ENCODE results near the gene NTN5. TPM values are rescaled to one million over a fixed set of nuclear protein-coding genes. Genes with fewer than 3 reads are reported as not detected.
A peak's percentile ranks its signal among the peaks of the same experiment; 100 is the strongest.

NTN5 gene
- total and polyA plus RNA-seq, 9 of the 15 experiments (the other 6 are each of a cell fraction or from before 2014, with no cell fraction given) = not detected

DNA sequence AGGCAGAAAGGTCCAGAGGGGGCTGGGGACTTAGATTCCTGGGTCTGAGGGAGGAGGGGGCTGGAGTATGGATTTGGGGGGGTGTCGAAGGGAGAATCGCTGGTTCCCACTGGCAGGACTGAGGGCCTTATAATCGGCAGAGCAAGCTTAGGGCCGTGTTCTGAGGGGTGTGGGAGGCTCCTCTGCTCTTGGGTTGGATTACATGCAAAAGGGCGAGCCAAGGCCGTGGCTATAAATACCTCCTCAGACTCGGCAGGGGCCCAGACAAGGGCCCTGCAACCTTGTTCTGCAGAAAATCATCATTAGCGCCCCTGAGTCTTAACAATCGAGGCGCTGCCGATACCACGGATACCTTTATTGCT is 47.4 kb upstream of the NTN5 start (continued):
- TF ChIP-seq RBM17 (IDR thresholded peaks at IDR 0.05; ENCODE audit: borderline replicate concordance, low read depth, low read length) = no peak
- no peak for TF ChIP-seq THRAP3 (IDR thresholded peaks at IDR 0.05; ENCODE audit: borderline replicate concordance)
- TF ChIP-seq, protein P1, sequence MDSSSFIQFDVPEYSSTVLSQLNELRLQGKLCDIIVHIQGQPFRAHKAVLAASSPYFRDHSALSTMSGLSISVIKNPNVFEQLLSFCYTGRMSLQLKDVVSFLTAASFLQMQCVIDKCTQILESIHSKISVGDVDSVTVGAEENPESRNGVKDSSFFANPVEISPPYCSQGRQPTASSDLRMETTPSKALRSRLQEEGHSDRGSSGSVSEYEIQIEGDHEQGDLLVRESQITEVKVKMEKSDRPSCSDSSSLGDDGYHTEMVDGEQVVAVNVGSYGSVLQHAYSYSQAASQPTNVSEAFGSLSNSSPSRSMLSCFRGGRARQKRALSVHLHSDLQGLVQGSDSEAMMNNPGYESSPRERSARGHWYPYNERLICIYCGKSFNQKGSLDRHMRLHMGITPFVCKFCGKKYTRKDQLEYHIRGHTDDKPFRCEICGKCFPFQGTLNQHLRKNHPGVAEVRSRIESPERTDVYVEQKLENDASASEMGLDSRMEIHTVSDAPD (CRISPR knock-in tag; IDR thresholded peaks at IDR 0.05) = no peak

DNA sequence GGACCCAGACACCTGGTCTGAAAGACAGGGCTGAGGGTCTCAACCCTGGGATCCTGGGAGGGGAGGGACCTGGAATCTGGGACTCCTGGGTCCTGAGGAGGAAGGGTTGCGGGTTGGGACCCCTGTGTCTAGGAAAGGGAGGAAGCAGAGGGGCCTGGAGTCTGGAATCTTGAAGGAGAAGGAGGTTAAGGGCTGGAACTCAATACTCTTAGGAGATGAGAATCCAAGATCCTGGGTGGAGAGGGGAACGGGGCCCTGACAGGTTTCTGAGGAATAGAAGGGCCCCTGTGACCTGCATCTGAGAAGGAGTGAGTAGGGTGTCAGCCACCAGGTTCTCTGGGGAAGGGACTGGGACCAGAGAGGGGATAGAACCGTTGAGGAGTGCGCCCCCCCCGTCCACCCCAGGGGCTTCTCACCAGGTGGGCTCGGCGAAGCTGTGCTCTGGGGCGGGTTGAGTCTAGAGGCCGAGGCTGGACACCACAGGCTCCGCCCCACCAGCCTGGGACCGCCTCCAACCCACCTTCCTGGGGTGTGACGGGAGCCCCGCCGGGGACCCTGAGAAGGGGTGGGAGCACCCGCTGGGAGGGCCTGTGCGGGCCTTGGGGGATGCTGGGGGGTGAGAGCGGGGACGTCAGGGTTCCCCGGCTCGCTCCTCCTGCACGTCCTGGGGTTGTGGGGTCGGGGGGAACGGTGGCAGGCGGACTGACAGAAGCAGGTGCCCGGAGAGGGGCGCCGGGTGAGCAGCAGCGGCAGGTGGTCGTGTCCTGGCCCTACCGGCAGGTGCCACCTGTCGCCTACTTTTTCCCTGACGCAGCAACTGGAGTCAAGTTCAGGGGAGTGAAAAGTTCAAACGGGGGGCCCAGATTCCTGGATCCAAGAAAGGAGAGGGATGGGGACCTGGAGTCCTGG is 46.7 kb upstream of the NTN5 start, which contains the start of gene MAMSTR:
TSS of gene MAMSTR (minus strand) at position 463 of the 909 bp plus-strand sequence. CDS start 694 bp downstream, outside the sequence.
- H3K4me3 ChIP-seq = peak within 1 kb of the TSS; percentile 54
- peak within 1 kb of the TSS; percentile 98 for H2AFZ ChIP-seq (ENCODE audit: low read depth, low read length)
- WGBS (ENCODE audit: insufficient coverage, low coverage, missing lambda C conversion rate) = 80% methylated on average over 15 of the region's 33 CpGs
- intact Hi-C loops (cut with micrococcal nuclease) (no loop called here), in situ Hi-C loops (cut with MboI) (no loop called here)
- ChIA-PET CTCF (ENCODE audit: low intra/inter-chr PET ratio) (interaction anchor here (0.6 kb wide), 1 partner anchor 532 kb away, joined by 4 read pairs; no protein-coding TSS in a partner anchor), POLR2A (interaction anchor here (1.1 kb wide), 1 partner anchor 58 kb away, joined by 3 read pairs; no protein-coding TSS in a partner anchor)
- TF ChIP-seq TAF1 (IDR thresholded peaks at IDR 0.05; ENCODE audit: control insufficient read depth, extremely low read depth, insufficient read depth, low read length, severe bottlenecking) (no peak), ZNF668 (CRISPR knock-in tag; IDR thresholded peaks at IDR 0.05) (no peak), PCBP1 (IDR thresholded peaks at IDR 0.05; ENCODE audit: low read depth, low read length, poor library complexity, severe bottlenecking) (peak; percentile 30), POLR2G (IDR thresholded peaks at IDR 0.05; ENCODE audit: low read depth, low read length) (peak; percentile 68), CBX1 (IDR thresholded peaks at IDR 0.05; ENCODE audit: low read depth) (no peak)
- FAIRE-seq (no peak), DNase-seq (ENCODE audit: extremely low read depth in 1 of 4, low spot score in 3 of 4) (peak in 2 of 4 experiments; percentile 41 to 44), ATAC-seq (no peak)
- peaks cover 16 to 62% of the 10 kb centered on the region in 2 experiments for H3K4me1 ChIP-seq (replicated peaks in 1 of 2; ENCODE audit: control insufficient read depth in 2 of 2, insufficient read depth in 2 of 2, low read length in 2 of 2)
- H3K4me2 ChIP-seq (ENCODE audit: insufficient read depth, low read length) = peak within 1 kb of the TSS; percentile 84
- H3K36me3 ChIP-seq (ENCODE audit: control insufficient read depth, insufficient read depth, low read length) = no peaks in the 10 kb centered on the region
- H3K79me2 ChIP-seq (ENCODE audit: control insufficient read depth, insufficient read depth, low read length) = 0 out of 3 replicates have a peak, but pooled peaks cover 3% of the 10 kb centered on the region
- H3K27ac ChIP-seq (ENCODE audit: extremely low read depth, low read depth, low read length) = peak within 1 kb of the TSS; percentile 75
- H3K9ac ChIP-seq (ENCODE audit: insufficient read depth in 1 of 2, low read depth in 2 of 2, low read length in 2 of 2) = peak within 1 kb of the TSS; percentile 69 to 91
- BruUV-seq (replicated peaks) = no TSS peak
- H3K27me3 ChIP-seq (ENCODE audit: control insufficient read depth in 2 of 2, insufficient read depth in 2 of 2, low read length in 2 of 2) = no peaks in the 10 kb centered on the region
- H4K20me1 ChIP-seq (replicated peaks; ENCODE audit: control insufficient read depth, insufficient read depth, low read length) = no peaks in the 10 kb centered on the region
- no peaks in the 10 kb centered on the region for H3K9me1 ChIP-seq (ENCODE audit: control insufficient read depth, insufficient read depth, low read length)
- no peaks in the 10 kb centered on the region for H3K9me3 ChIP-seq (replicated peaks; ENCODE audit: control insufficient read depth, insufficient read depth, low read depth, low read length)
